ENCODE results near the gene DDA1.
A peak's percentile ranks its signal among the peaks of the same experiment; 100 is the strongest.

Gene DDA1

GRCh38 chr19:17312189-17313113, 3.1 kb downstream of the DDA1 start:
- DNase-seq, result no peak

- no peak for DNase-seq
Observed at GRCh38 chr19:17314007-17314593, 4.7 kb downstream of the DDA1 start.

GRCh38 chr19:17318966-17319365, 9.6 kb downstream of the DDA1 start:
- DNase-seq, result no peak

GRCh38 chr19:17319473-17320238, 10.3 kb downstream of the DDA1 start:
- no peak for DNase-seq

GRCh38 chr19:17320435-17320834, 11.1 kb downstream of the DDA1 start:
- DNase-seq, result no peak

- no peak for DNase-seq
Observed at GRCh38 chr19:17321655-17322489, 12.5 kb downstream of the DDA1 start.

GRCh38 chr19:17322854-17323253, 13.5 kb downstream of the DDA1 start:
- DNase-seq, result peak in 7 of 14 donors; percentile 8 to 51 (median 27)

- DNase-seq, result no peak
Observed at GRCh38 chr19:17323300-17323963, 14.1 kb downstream of the DDA1 start.

- DNase-seq, result no peak
Observed at GRCh38 chr19:17323964-17324332, 14.6 kb downstream of the DDA1 start.

GRCh38 chr19:17324357-17325114, 15.2 kb downstream of the DDA1 start:
- DNase-seq, result no peak

GRCh38 chr19:17325133-17325532, 15.8 kb downstream of the DDA1 start:
- DNase-seq, result peak in 1 of 14 donors; percentile 22

- peak in 11 of 14 donors; percentile 18 to 73 (median 53) for DNase-seq
Observed at GRCh38 chr19:17325881-17326594, 16.7 kb downstream of the DDA1 start.

- DNase-seq, result no peak
Observed at GRCh38 chr19:17326595-17326966, 17.2 kb downstream of the DDA1 start.

GRCh38 chr19:17327068-17327653, 17.8 kb downstream of the DDA1 start:
- no peak for DNase-seq

GRCh38 chr19:17327654-17328516, 18.5 kb downstream of the DDA1 start:
- DNase-seq, result peak in 2 of 14 donors; percentile 15 to 31

- DNase-seq, result no peak
Observed at GRCh38 chr19:17328517-17329365, 19.4 kb downstream of the DDA1 start.

GRCh38 chr19:17329366-17330261, 20.3 kb downstream of the DDA1 start:
- peak in 1 of 14 donors; percentile 19 for DNase-seq

Measured in C1 segment of cervical spinal cord (tissue), 14 donors.